Measurements from ENCODE around the gene ZNF138.
"Not testable (repeated sequence)": the region's sequence is repeated elsewhere in the genome, so short reads cannot be mapped to it uniquely, and the experiment has no call there.

DNA sequence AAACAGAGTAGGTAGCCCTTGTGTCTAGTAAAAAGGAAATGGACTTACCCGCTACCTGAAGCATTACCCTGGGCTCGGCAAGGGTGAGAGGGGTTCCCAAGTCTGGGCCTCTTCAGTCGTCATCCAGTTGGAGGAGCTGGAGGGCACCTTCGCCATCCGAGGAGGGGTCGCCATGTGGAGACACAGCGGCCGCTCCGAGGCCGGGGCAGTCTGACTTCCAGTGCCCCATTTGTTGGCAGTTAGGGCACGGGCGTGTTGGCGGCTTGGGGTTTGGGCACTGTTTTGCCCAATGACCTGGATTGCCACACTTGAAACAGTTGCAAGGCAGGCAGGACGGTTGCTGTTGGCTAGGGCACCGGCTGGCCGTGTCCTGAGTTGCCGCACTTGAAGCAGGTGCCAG is 43.8 kb downstream of the ZNF138 start:
- not testable (repeated sequence) for TF ChIP-seq REST (IDR thresholded peaks at IDR 0.05; ENCODE audit: insufficient read depth in 1 of 2, low read depth in 2 of 2, low read length in 1 of 2); CTCF (IDR thresholded peaks at IDR 0.05)

Measured in Panc1 (cell line).